GM12878 (cell line): Measurements from ENCODE around the gene FMN2. TPM values are rescaled to one million over a fixed set of nuclear protein-coding genes. Genes with fewer than 3 reads are reported as not detected.

Experiments used
- ATAC-seq: fragments of 200-7000 bp; cut with Tn5 transposase; 3 replicates; pipeline ENCODE4 v1.9.1; 2020; ENCODE audit warnings: mild to moderate bottlenecking, moderate library complexity
- BruUV-seq: library from RNA; stranded (reverse); fragments of 400-500 nt; replicated peaks from 2 replicates; lab custom pipeline; 2021; lab: Mats Ljungman, UMichigan
- CTCF ChIA-PET: fragments of 300-600 bp; sonication (Branson Sonifier 250); formaldehyde crosslinking; extraction: SDS; loops from one replicate; lab custom pipeline; 2021; ENCODE audit warnings: inconsistent platforms; lab: Yijun Ruan, JAX
- POLR2A ChIA-PET: fragments of 350-600 bp; formaldehyde crosslinking; extraction: SDS; loops from one replicate; lab custom pipeline; 2021; ENCODE audit warnings: inconsistent platforms; lab: Charles Lee
- RAD21 ChIA-PET: fragments of 300-600 bp; sonication (Branson Sonifier 250); formaldehyde crosslinking; loops from one replicate; lab custom pipeline; 2023; ENCODE audit warnings: antibody characterized with exemption; ENCODE audit not compliant: unreplicated experiment; lab: Charles Lee
- SMC1A ChIA-PET: fragments of 300-600 bp; sonication (Branson Sonifier 250); formaldehyde crosslinking; loops from one replicate; lab custom pipeline; 2023; ENCODE audit not compliant: unreplicated experiment, uncharacterized antibody; lab: Charles Lee
- DNase-seq: peaks from one replicate; pipeline ENCODE4 v3.0.0-alpha.2; 2011; ENCODE audit warnings: low read depth, low spot score
- FAIRE-seq: peaks from 3 replicates; lab custom pipeline; 2011; peaks lifted over from hg19 to GRCh38; lab: Jason Lieb, UNC
- H2AFZ ChIP-seq: 2 replicates; pipeline ENCODE4 v1.6.0; 2011; ENCODE audit warnings: low read depth, low read length, control low read depth; ENCODE audit not compliant: control insufficient read depth
- H3K27ac ChIP-seq: 2 replicates; pipeline ENCODE4 v1.5.1; 2011; ENCODE audit warnings: control low read depth; ENCODE audit not compliant: control insufficient read depth, insufficient read depth
- H3K27me3 ChIP-seq, 2 experiments: replicated peaks in 1 of 2; 2 replicates each; pipeline versions ENCODE4 v1.6.0 to v1.6.1; 2011; ENCODE audit warnings: low read length in 1 of 2; ENCODE audit not compliant: control insufficient read depth in 2 of 2, insufficient read depth in 2 of 2
- H3K36me3 ChIP-seq, 2 experiments: 2 replicates each; pipeline ENCODE4 v1.5.1; 2011; ENCODE audit warnings: low read length in 1 of 2; ENCODE audit not compliant: control insufficient read depth in 2 of 2, insufficient read depth in 2 of 2
- H3K4me1 ChIP-seq: 2 replicates; pipeline ENCODE4 v1.6.1; 2011; ENCODE audit warnings: mild to moderate bottlenecking, low read length, moderate library complexity, mixed read lengths; ENCODE audit not compliant: control insufficient read depth, insufficient read depth
- H3K4me2 ChIP-seq: 2 replicates; pipeline ENCODE4 v1.6.0; 2011; ENCODE audit warnings: control low read depth; ENCODE audit not compliant: control insufficient read depth, insufficient read depth
- H3K4me3 ChIP-seq: fragments of 200-600 bp; sonication (generic); 2 replicates; pipeline ENCODE4 v1.5.1; 2016
- H3K79me2 ChIP-seq: 2 replicates; pipeline ENCODE4 v1.6.0; 2011; ENCODE audit warnings: low read length; ENCODE audit not compliant: control insufficient read depth, insufficient read depth
- H3K9ac ChIP-seq: 2 replicates; pipeline ENCODE4 v1.8.0; 2011; ENCODE audit warnings: low read length, control low read depth, mixed read lengths; ENCODE audit not compliant: control insufficient read depth, insufficient read depth
- H3K9me3 ChIP-seq: replicated peaks from 3 replicates; pipeline ENCODE4 v1.5.1; 2011; ENCODE audit warnings: mild to moderate bottlenecking, low read length; ENCODE audit not compliant: control insufficient read depth, insufficient read depth
- H4K20me1 ChIP-seq: 2 replicates; pipeline ENCODE4 v1.6.0; 2011; ENCODE audit not compliant: control insufficient read depth, insufficient read depth
- ASH2L ChIP-seq: fragments of 300-600, 200-600 bp; sonication (generic); IDR thresholded peaks from 2 replicates; pipeline ENCODE4 v1.6.1; 2017; ENCODE audit warnings: low read depth, mild to moderate bottlenecking, borderline replicate concordance
- ATF7 ChIP-seq: fragments of 450-650 bp; IDR thresholded peaks from 2 replicates; pipeline ENCODE4 v1.6.1; 2016; ENCODE audit warnings: low read depth, mild to moderate bottlenecking
- FOXM1 ChIP-seq: IDR thresholded peaks from 2 replicates; pipeline ENCODE4 v1.6.1; 2012; ENCODE audit warnings: low read depth, mild to moderate bottlenecking, inconsistent platforms, low read length, moderate library complexity
- RAD21 ChIP-seq: IDR thresholded peaks from 2 replicates; pipeline ENCODE4 v1.6.1; 2011; ENCODE audit warnings: mild to moderate bottlenecking, low read depth, low read length, moderate library complexity; ENCODE audit not compliant: insufficient read depth
- SIX5 ChIP-seq: IDR thresholded peaks from 2 replicates; pipeline ENCODE4 v1.6.1; 2011; ENCODE audit warnings: mild to moderate bottlenecking, low read depth, low read length, moderate library complexity; ENCODE audit not compliant: severe bottlenecking
- SMARCA5 ChIP-seq: fragments of 450-650 bp; IDR thresholded peaks from 2 replicates; pipeline ENCODE4 v1.6.1; 2017; ENCODE audit warnings: mild to moderate bottlenecking
- SMC3 ChIP-seq: IDR thresholded peaks from 2 replicates; pipeline ENCODE4 v1.6.1; 2011; ENCODE audit warnings: low read length, improper control_type of control experiment, borderline replicate concordance
- SP1 ChIP-seq: IDR thresholded peaks from one replicate; pipeline ENCODE4 v1.6.1; 2011; ENCODE audit warnings: low read depth, low read length
- SREBF2 ChIP-seq: IDR thresholded peaks from 2 replicates; pipeline ENCODE4 v1.6.1; 2012; ENCODE audit warnings: mild to moderate bottlenecking, low read length
- SUPT20H ChIP-seq: IDR thresholded peaks from 2 replicates; pipeline ENCODE4 v1.6.1; 2011; ENCODE audit warnings: low read depth, mild to moderate bottlenecking, low read length, moderate library complexity, borderline replicate concordance; ENCODE audit not compliant: control insufficient read depth
- ZZZ3 ChIP-seq: IDR thresholded peaks from 2 replicates; pipeline ENCODE4 v1.6.1; 2011; ENCODE audit warnings: low read depth; ENCODE audit not compliant: control insufficient read depth, insufficient read length
- WGBS: methylation state at CpG from one replicate; pipeline ENCODE4 v1.1.6; 2016; ENCODE audit warnings: low lambda C conversion rate; ENCODE audit not compliant: insufficient replicate concordance, insufficient coverage; ENCODE audit errors: missing lambda C conversion rate; 5-methylcytosine and 5-hydroxymethylcytosine counted together
- in situ Hi-C: fragments of 300-500 bp; cut with MboI; formaldehyde crosslinking; loops from 9 replicates; pipeline ENCODE4 v1.14.3; 2018; ENCODE audit warnings: mixed read lengths
- intact Hi-C: fragments of 100-400 bp; cut with micrococcal nuclease; formaldehyde crosslinking; loops from one replicate; pipeline ENCODE4 v1.14.2; 2022; ENCODE audit not compliant: unreplicated experiment
- polyA plus RNA-seq, 11 experiments: library from polyadenylated mRNA; depleted of rRNA in 4 of 11; unstranded in 6 of 11; stranded (reverse) in 5 of 11; fragments of >200 nt; fragmentation: Nextera tagmentation in 4 of 11; fragmentation: Illumina TruSeq in 1 of 11; extraction: Ambion mirVana in 4 of 11; extraction: Trizol in 1 of 11; gene quantifications; 1 replicate in 1 of 11; 2 replicates in 10 of 11; pipeline versions ENCODE4 v1.2.1 to v1.2.3, GENCODE V29; 2011 to 2016; ENCODE audit warnings: inconsistent platforms in 2 of 11, missing spikeins in 2 of 11, low read depth in 1 of 11
- total RNA-seq, 4 experiments: library from RNA; depleted of rRNA in 3 of 4; stranded (reverse); fragments of >200 nt in 3 of 4; fragmentation: Illumina TruSeq in 1 of 4; extraction: Trizol in 1 of 4; gene quantifications; 2 replicates each; pipeline versions ENCODE4 v1.2.1 to v1.2.3, GENCODE V29; 2013 to 2021
- TF ChIP-seq, protein P1 (sequence below): IDR thresholded peaks from 2 replicates; pipeline ENCODE4 v1.6.1; 2011; ENCODE audit warnings: low read depth, low read length, improper control_type of control experiment, borderline replicate concordance
- TF ChIP-seq, protein P2 (sequence below): fragments of 150-350 bp; IDR thresholded peaks from 2 replicates; pipeline ENCODE4 v1.6.1; 2016; ENCODE audit warnings: low read depth, low read length

Gene FMN2
- total and polyA plus RNA-seq, 10 of the 15 experiments (the other 5 are each of a cell fraction or from before 2014, with no cell fraction given) = 0.60 TPM; not detected in 9

- no peak overlapping the region for H2AFZ ChIP-seq
- intact Hi-C loops = no loop called here
- DNase-seq (no peak), FAIRE-seq (no peak), ATAC-seq (no peak)
- H3K79me2 ChIP-seq = no peaks in the 10 kb centered on the region
- ChIA-PET CTCF (interaction anchor here (1.0 kb wide), 1 partner anchor 14 kb away, joined by 3 read pairs; no protein-coding TSS in a partner anchor), SMC1A (interaction anchor here (0.6 kb wide), 1 partner anchor 145 kb away, joined by 3 read pairs; no protein-coding TSS in a partner anchor)
- no peaks in the 10 kb centered on the region for H3K4me1 ChIP-seq
- no TSS peak for BruUV-seq
- H3K9me3 ChIP-seq = no peaks in the 10 kb centered on the region
- no peaks in the 10 kb centered on the region for H3K27me3 ChIP-seq
- H3K4me2 ChIP-seq = no peak overlapping the region
- H3K9ac ChIP-seq = no peak overlapping the region
- H3K27ac ChIP-seq = no peak overlapping the region
- H4K20me1 ChIP-seq = no peaks in the 10 kb centered on the region
- TF ChIP-seq, protein P1, sequence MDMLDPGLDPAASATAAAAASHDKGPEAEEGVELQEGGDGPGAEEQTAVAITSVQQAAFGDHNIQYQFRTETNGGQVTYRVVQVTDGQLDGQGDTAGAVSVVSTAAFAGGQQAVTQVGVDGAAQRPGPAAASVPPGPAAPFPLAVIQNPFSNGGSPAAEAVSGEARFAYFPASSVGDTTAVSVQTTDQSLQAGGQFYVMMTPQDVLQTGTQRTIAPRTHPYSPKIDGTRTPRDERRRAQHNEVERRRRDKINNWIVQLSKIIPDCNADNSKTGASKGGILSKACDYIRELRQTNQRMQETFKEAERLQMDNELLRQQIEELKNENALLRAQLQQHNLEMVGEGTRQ = no peak
- TF ChIP-seq SP1 (no peak), ZZZ3 (no peak), SIX5 (no peak), RAD21 (no peak), SUPT20H (no peak), SREBF2 (no peak), SMARCA5 (no peak), FOXM1 (no peak), ATF7 (no peak), SMC3 (no peak), ASH2L (no peak)
- TF ChIP-seq, protein P2, sequence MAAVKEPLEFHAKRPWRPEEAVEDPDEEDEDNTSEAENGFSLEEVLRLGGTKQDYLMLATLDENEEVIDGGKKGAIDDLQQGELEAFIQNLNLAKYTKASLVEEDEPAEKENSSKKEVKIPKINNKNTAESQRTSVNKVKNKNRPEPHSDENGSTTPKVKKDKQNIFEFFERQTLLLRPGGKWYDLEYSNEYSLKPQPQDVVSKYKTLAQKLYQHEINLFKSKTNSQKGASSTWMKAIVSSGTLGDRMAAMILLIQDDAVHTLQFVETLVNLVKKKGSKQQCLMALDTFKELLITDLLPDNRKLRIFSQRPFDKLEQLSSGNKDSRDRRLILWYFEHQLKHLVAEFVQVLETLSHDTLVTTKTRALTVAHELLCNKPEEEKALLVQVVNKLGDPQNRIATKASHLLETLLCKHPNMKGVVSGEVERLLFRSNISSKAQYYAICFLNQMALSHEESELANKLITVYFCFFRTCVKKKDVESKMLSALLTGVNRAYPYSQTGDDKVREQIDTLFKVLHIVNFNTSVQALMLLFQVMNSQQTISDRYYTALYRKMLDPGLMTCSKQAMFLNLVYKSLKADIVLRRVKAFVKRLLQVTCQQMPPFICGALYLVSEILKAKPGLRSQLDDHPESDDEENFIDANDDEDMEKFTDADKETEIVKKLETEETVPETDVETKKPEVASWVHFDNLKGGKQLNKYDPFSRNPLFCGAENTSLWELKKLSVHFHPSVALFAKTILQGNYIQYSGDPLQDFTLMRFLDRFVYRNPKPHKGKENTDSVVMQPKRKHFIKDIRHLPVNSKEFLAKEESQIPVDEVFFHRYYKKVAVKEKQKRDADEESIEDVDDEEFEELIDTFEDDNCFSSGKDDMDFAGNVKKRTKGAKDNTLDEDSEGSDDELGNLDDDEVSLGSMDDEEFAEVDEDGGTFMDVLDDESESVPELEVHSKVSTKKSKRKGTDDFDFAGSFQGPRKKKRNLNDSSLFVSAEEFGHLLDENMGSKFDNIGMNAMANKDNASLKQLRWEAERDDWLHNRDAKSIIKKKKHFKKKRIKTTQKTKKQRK = no peak
- TF ChIP-seq, all 136 proteins: peak for 0
- no peak overlapping the region for H3K4me3 ChIP-seq
- H3K36me3 ChIP-seq = no peaks in the 10 kb centered on the region
- ChIA-PET POLR2A (no interaction called here), RAD21 (no interaction called here)
- in situ Hi-C loops = no loop called here
- WGBS = 14% methylated on average over 4 of the region's 4 CpGs
These were observed 218.1 kb downstream of the FMN2 start for GRCh38 chr1:240309769-240310168.
